Hepatocyte (in vitro differentiated cells): ENCODE data around the gene UNC93B1. TPM values are rescaled to one million over a fixed set of nuclear protein-coding genes. Genes with fewer than 3 reads are reported as not detected.
A peak's percentile ranks its signal among the peaks of the same experiment; 100 is the strongest.

Source experiments
- DNase-seq: peaks from one replicate; pipeline ENCODE4 v3.0.0-alpha.2; 2016; ENCODE audit warnings: low spot score
- H2AFZ ChIP-seq: fragments of 200-600 bp; sonication (generic); 2 replicates; pipeline ENCODE4 v1.6.0; 2016; ENCODE audit warnings: antibody characterized with exemption, mild to moderate bottlenecking
- H3K27ac ChIP-seq: fragments of 200-600 bp; sonication (generic); 2 replicates; pipeline ENCODE4 v1.5.1; 2016; ENCODE audit warnings: mild to moderate bottlenecking
- H3K27me3 ChIP-seq: fragments of 200-600 bp; sonication (generic); 2 replicates; pipeline ENCODE4 v1.6.1; 2016
- H3K36me3 ChIP-seq: fragments of 200-600 bp; sonication (generic); replicated peaks from 2 replicates; pipeline ENCODE4 v1.5.1; 2016; ENCODE audit warnings: low read depth; ENCODE audit not compliant: insufficient read depth
- H3K4me1 ChIP-seq: fragments of 200-600 bp; sonication (generic); 2 replicates; pipeline ENCODE4 v1.5.1; 2016; ENCODE audit warnings: mild to moderate bottlenecking, moderate library complexity; ENCODE audit not compliant: insufficient read depth
- H3K4me2 ChIP-seq: fragments of 200-600 bp; sonication (generic); 2 replicates; pipeline ENCODE4 v1.6.0; 2016
- H3K4me3 ChIP-seq: fragments of 200-600 bp; sonication (generic); 2 replicates; pipeline ENCODE4 v1.5.1; 2016; ENCODE audit warnings: mild to moderate bottlenecking
- H3K79me2 ChIP-seq: fragments of 200-600 bp; sonication (generic); 2 replicates; pipeline ENCODE4 v1.6.0; 2017; ENCODE audit warnings: mild to moderate bottlenecking
- H3K9me2 ChIP-seq: fragments of 200-600 bp; sonication (generic); replicated peaks from 2 replicates; pipeline ENCODE4 v1.6.0; 2017; ENCODE audit warnings: mild to moderate bottlenecking; ENCODE audit not compliant: insufficient read depth
- H3K9me3 ChIP-seq: fragments of 200-600 bp; sonication (generic); 2 replicates; pipeline ENCODE4 v1.5.1; 2016; ENCODE audit warnings: low read depth, mild to moderate bottlenecking
- H4K20me1 ChIP-seq: fragments of 200-600 bp; sonication (generic); 2 replicates; pipeline ENCODE4 v1.6.0; 2016; ENCODE audit warnings: mild to moderate bottlenecking; ENCODE audit not compliant: insufficient read depth, poor library complexity, severe bottlenecking
- CTCF ChIP-seq: fragments of 200-600 bp; sonication (generic); IDR thresholded peaks from 2 replicates; pipeline ENCODE4 v1.5.1; 2016; ENCODE audit warnings: antibody characterized with exemption, mild to moderate bottlenecking; ENCODE audit not compliant: poor library complexity
- EZH2 ChIP-seq: fragments of 200-600 bp; sonication (generic); IDR thresholded peaks from 2 replicates; pipeline ENCODE4 v1.6.1; 2016; ENCODE audit warnings: antibody characterized with exemption, mild to moderate bottlenecking, borderline replicate concordance
- EZH2phosphoT487 ChIP-seq: fragments of 200-600 bp; sonication (generic); IDR thresholded peaks from one replicate; pipeline ENCODE4 v1.6.1; 2018; ENCODE audit warnings: antibody characterized with exemption, mild to moderate bottlenecking, low read depth, moderate library complexity; ENCODE audit not compliant: unreplicated experiment, severe bottlenecking
- WGBS: methylation state at CpG from one replicate; pipeline ENCODE4 v1.1.6; 2016; ENCODE audit warnings: low lambda C conversion rate; ENCODE audit errors: missing lambda C conversion rate; 5-methylcytosine and 5-hydroxymethylcytosine counted together
- polyA plus RNA-seq: library from polyadenylated mRNA; unstranded; fragments of >200 nt; fragmentation: Nextera tagmentation; extraction: Ambion mirVana; gene quantifications from 2 replicates; pipeline ENCODE4 v1.2.1, GENCODE V29; 2016
- total RNA-seq: library from RNA; depleted of rRNA; stranded (reverse); fragments of >200 nt; gene quantifications from 2 replicates; pipeline ENCODE4 v1.2.3, GENCODE V29; 2014

Gene UNC93B1
- total and polyA plus RNA-seq, 2 experiments from 2014 or later: 23.5 to 38.0 TPM

- Histone ChIP-seq H3K36me3 (no peaks in the 10 kb centered on the region), H3K9me3 (no peaks in the 10 kb centered on the region), H3K4me2 (peak overlapping the region; percentile 25), H3K9me2 (no peaks in the 10 kb centered on the region), H3K4me3 (no peak overlapping the region), H3K4me1 (peaks cover 14% of the 10 kb centered on the region), H4K20me1 (no peaks in the 10 kb centered on the region), H3K79me2 (peaks cover 3% of the 10 kb centered on the region), H2AFZ (no peak overlapping the region), H3K27ac (no peak overlapping the region), H3K27me3 (no peaks in the 10 kb centered on the region)
- TF ChIP-seq EZH2phosphoT487 (no peak), EZH2 (no peak), CTCF (no peak)
- WGBS: 88% methylated on average over 24 of the region's 24 CpGs
- DNase-seq: no peak
These were observed 40.4 kb upstream of the UNC93B1 start for GRCh38 chr11:68044145-68044813.

- peaks cover 3% of the 10 kb centered on the region for H3K79me2 ChIP-seq
- no peaks in the 10 kb centered on the region for H3K27me3 ChIP-seq
- peak overlapping the region; percentile 25 for H3K4me2 ChIP-seq
- H4K20me1 ChIP-seq: no peaks in the 10 kb centered on the region
- no peaks in the 10 kb centered on the region for H3K36me3 ChIP-seq
- 87% methylated on average over 19 of the region's 36 CpGs for WGBS
- H3K9me3 ChIP-seq: no peaks in the 10 kb centered on the region
- H3K4me3 ChIP-seq: no peak overlapping the region
- TF ChIP-seq EZH2phosphoT487: no peak
- no peak overlapping the region for H2AFZ ChIP-seq
- peak overlapping the region; percentile 57 for H3K27ac ChIP-seq
- no peaks in the 10 kb centered on the region for H3K9me2 ChIP-seq
- peak; percentile 74 for DNase-seq
- H3K4me1 ChIP-seq: peaks cover 18% of the 10 kb centered on the region
These were observed 39.6 kb upstream of the UNC93B1 start for GRCh38 chr11:68043349-68044144.

GRCh38 chr11:68043029-68043348, 39.1 kb upstream of the UNC93B1 start:
- no peaks in the 10 kb centered on the region for H3K36me3 ChIP-seq
- no peak overlapping the region for H2AFZ ChIP-seq
- H3K9me2 ChIP-seq: no peaks in the 10 kb centered on the region
- no peak overlapping the region for H3K4me2 ChIP-seq
- H3K79me2 ChIP-seq: peaks cover 7% of the 10 kb centered on the region
- H3K4me3 ChIP-seq: no peak overlapping the region
- no peaks in the 10 kb centered on the region for H4K20me1 ChIP-seq
- DNase-seq: no peak
- peak overlapping the region; percentile 57 for H3K27ac ChIP-seq
- no peaks in the 10 kb centered on the region for H3K9me3 ChIP-seq
- H3K4me1 ChIP-seq: peaks cover 24% of the 10 kb centered on the region
- TF ChIP-seq EZH2 (no peak), EZH2phosphoT487 (no peak), CTCF (no peak)
- 87% methylated on average over 8 of the region's 8 CpGs for WGBS
- H3K27me3 ChIP-seq: no peaks in the 10 kb centered on the region
